ENCODE results near the gene THY1.
"Not testable (repeated sequence)": the region's sequence is repeated elsewhere in the genome, so short reads cannot be mapped to it uniquely, and the experiment has no call there.

THY1 gene

GRCh38 chr11:119455241-119455640, 32.3 kb upstream of the THY1 start:
- not testable (repeated sequence) for H3K4ac ChIP-seq (ENCODE audit: low read depth in 1 of 2, low read length in 2 of 2); H4K8ac ChIP-seq (ENCODE audit: low read length); H3K14ac ChIP-seq (ENCODE audit: low read length in 2 of 2); H4K91ac ChIP-seq (ENCODE audit: low read length); H3K79me1 ChIP-seq (replicated peaks; ENCODE audit: low read length, poor library complexity, severe bottlenecking); H3K27ac ChIP-seq (ENCODE audit: low read length, poor library complexity, severe bottlenecking); DNase-seq; H3K18ac ChIP-seq (ENCODE audit: low read depth in 1 of 2, low read length in 2 of 2); H2BK5ac ChIP-seq (ENCODE audit: low read depth, low read length, poor library complexity, severe bottlenecking); H3K23ac ChIP-seq (ENCODE audit: low read length in 2 of 2); H3K4me2 ChIP-seq (ENCODE audit: low read length, poor library complexity, severe bottlenecking); H2BK120ac ChIP-seq (ENCODE audit: low read depth, low read length); H2BK12ac ChIP-seq (ENCODE audit: low read length in 2 of 2); H3K4me1 ChIP-seq (ENCODE audit: control insufficient read depth, insufficient read depth, low read depth, low read length); H3K36me3 ChIP-seq (ENCODE audit: control insufficient read depth in 1 of 2, insufficient read depth in 2 of 2, low read depth in 1 of 2, low read length in 2 of 2); H3K9me3 ChIP-seq (ENCODE audit: control insufficient read depth, low read length); H3K4me3 ChIP-seq (ENCODE audit: insufficient read depth in 1 of 2, low read depth in 1 of 2, low read length in 2 of 2); H2BK15ac ChIP-seq (ENCODE audit: low read depth, poor library complexity, severe bottlenecking); H3K9ac ChIP-seq (ENCODE audit: low read length); H2AFZ ChIP-seq (ENCODE audit: low read depth, low read length); H2AK5ac ChIP-seq (ENCODE audit: low read length, severe bottlenecking)
- 82% methylated on average over 4 of the region's 4 CpGs for WGBS
- H3K27me3 ChIP-seq (ENCODE audit: control insufficient read depth in 1 of 2, insufficient read depth in 1 of 2, low read length in 2 of 2): peaks cover 0 to 37% of the 10 kb centered on the region in 2 experiments

GRCh38 chr11:119453881-119454280, 30.9 kb upstream of the THY1 start:
- Histone ChIP-seq H3K14ac (ENCODE audit: low read length in 2 of 2) (no peak overlapping the region), H3K23ac (ENCODE audit: low read length in 2 of 2) (no peak overlapping the region), H4K91ac (ENCODE audit: low read length) (no peak overlapping the region), H2AK5ac (ENCODE audit: low read length, severe bottlenecking) (no peak overlapping the region), H3K9ac (ENCODE audit: low read length) (no peak overlapping the region), H3K27ac (ENCODE audit: low read length, poor library complexity, severe bottlenecking) (no peak overlapping the region), H3K4me3 (ENCODE audit: insufficient read depth in 1 of 2, low read depth in 1 of 2, low read length in 2 of 2) (no peak overlapping the region), H2BK120ac (ENCODE audit: low read depth, low read length) (no peak overlapping the region), H2BK15ac (ENCODE audit: low read depth, poor library complexity, severe bottlenecking) (no peak overlapping the region), H3K36me3 (ENCODE audit: control insufficient read depth in 1 of 2, insufficient read depth in 2 of 2, low read depth in 1 of 2, low read length in 2 of 2) (no peaks in the 10 kb centered on the region), H4K8ac (ENCODE audit: low read length) (no peak overlapping the region), H2AFZ (ENCODE audit: low read depth, low read length) (no peak overlapping the region), H3K27me3 (ENCODE audit: control insufficient read depth in 1 of 2, insufficient read depth in 1 of 2, low read length in 2 of 2) (peaks cover 0 to 33% of the 10 kb centered on the region in 2 experiments), H3K9me3 (ENCODE audit: control insufficient read depth, low read length) (no peaks in the 10 kb centered on the region), H3K4ac (ENCODE audit: low read depth in 1 of 2, low read length in 2 of 2) (no peak overlapping the region), H3K4me2 (ENCODE audit: low read length, poor library complexity, severe bottlenecking) (no peak overlapping the region), H3K4me1 (ENCODE audit: control insufficient read depth, insufficient read depth, low read depth, low read length) (no peaks in the 10 kb centered on the region), H3K18ac (ENCODE audit: low read depth in 1 of 2, low read length in 2 of 2) (no peak overlapping the region), H3K79me1 (replicated peaks; ENCODE audit: low read length, poor library complexity, severe bottlenecking) (no peaks in the 10 kb centered on the region), H2BK12ac (ENCODE audit: low read length in 2 of 2) (no peak overlapping the region), H2BK5ac (ENCODE audit: low read depth, low read length, poor library complexity, severe bottlenecking) (no peak overlapping the region)
- no peak for DNase-seq
- WGBS: 88% methylated on average over 1 of the region's 1 CpG

GRCh38 chr11:119450590-119451326, 27.8 kb upstream of the THY1 start:
- 52% methylated on average over 4 of the region's 6 CpGs for WGBS

GRCh38 chr11:119449498-119449897, 26.5 kb upstream of the THY1 start:
- H3K27ac ChIP-seq (ENCODE audit: low read length, poor library complexity, severe bottlenecking): no peak overlapping the region
- H3K79me1 ChIP-seq (replicated peaks; ENCODE audit: low read length, poor library complexity, severe bottlenecking): no peaks in the 10 kb centered on the region
- H3K23ac ChIP-seq (ENCODE audit: low read length in 2 of 2): no peak overlapping the region
- H3K4me2 ChIP-seq (ENCODE audit: low read length, poor library complexity, severe bottlenecking): no peak overlapping the region
- H2BK15ac ChIP-seq (ENCODE audit: low read depth, poor library complexity, severe bottlenecking): no peak overlapping the region
- peaks cover 0 to 44% of the 10 kb centered on the region in 2 experiments for H3K27me3 ChIP-seq (ENCODE audit: control insufficient read depth in 1 of 2, insufficient read depth in 1 of 2, low read length in 2 of 2)
- DNase-seq: no peak
- H2BK120ac ChIP-seq (ENCODE audit: low read depth, low read length): no peak overlapping the region
- no peak overlapping the region for H3K4me3 ChIP-seq (ENCODE audit: insufficient read depth in 1 of 2, low read depth in 1 of 2, low read length in 2 of 2)
- no peak overlapping the region for H4K91ac ChIP-seq (ENCODE audit: low read length)
- no peak overlapping the region for H3K9ac ChIP-seq (ENCODE audit: low read length)
- no peak overlapping the region for H2BK5ac ChIP-seq (ENCODE audit: low read depth, low read length, poor library complexity, severe bottlenecking)
- 91% methylated on average over 3 of the region's 3 CpGs for WGBS
- H3K36me3 ChIP-seq (ENCODE audit: control insufficient read depth in 1 of 2, insufficient read depth in 2 of 2, low read depth in 1 of 2, low read length in 2 of 2): no peaks in the 10 kb centered on the region
- no peaks in the 10 kb centered on the region for H3K4me1 ChIP-seq (ENCODE audit: control insufficient read depth, insufficient read depth, low read depth, low read length)
- H2AK5ac ChIP-seq (ENCODE audit: low read length, severe bottlenecking): no peak overlapping the region
- H4K8ac ChIP-seq (ENCODE audit: low read length): no peak overlapping the region
- H3K9me3 ChIP-seq (ENCODE audit: control insufficient read depth, low read length): no peaks in the 10 kb centered on the region
- H3K4ac ChIP-seq (ENCODE audit: low read depth in 1 of 2, low read length in 2 of 2): no peak overlapping the region
- H3K14ac ChIP-seq (ENCODE audit: low read length in 2 of 2): no peak overlapping the region
- no peak overlapping the region for H3K18ac ChIP-seq (ENCODE audit: low read depth in 1 of 2, low read length in 2 of 2)
- no peak overlapping the region for H2AFZ ChIP-seq (ENCODE audit: low read depth, low read length)
- H2BK12ac ChIP-seq (ENCODE audit: low read length in 2 of 2): no peak overlapping the region

More at GRCh38 chr11:119450590-119451326, 27.8 kb upstream of the THY1 start:
- Histone ChIP-seq H2AFZ (ENCODE audit: low read depth, low read length) (no peak overlapping the region), H3K79me1 (replicated peaks; ENCODE audit: low read length, poor library complexity, severe bottlenecking) (no peaks in the 10 kb centered on the region), H3K23ac (ENCODE audit: low read length in 2 of 2) (no peak overlapping the region), H3K14ac (ENCODE audit: low read length in 2 of 2) (no peak overlapping the region), H2BK120ac (ENCODE audit: low read depth, low read length) (no peak overlapping the region), H3K4ac (ENCODE audit: low read depth in 1 of 2, low read length in 2 of 2) (no peak overlapping the region), H4K8ac (ENCODE audit: low read length) (no peak overlapping the region), H3K27me3 (ENCODE audit: control insufficient read depth in 1 of 2, insufficient read depth in 1 of 2, low read length in 2 of 2) (peaks cover 0 to 44% of the 10 kb centered on the region in 2 experiments), H3K27ac (ENCODE audit: low read length, poor library complexity, severe bottlenecking) (no peak overlapping the region), H2AK5ac (ENCODE audit: low read length, severe bottlenecking) (no peak overlapping the region), H2BK5ac (ENCODE audit: low read depth, low read length, poor library complexity, severe bottlenecking) (no peak overlapping the region), H2BK12ac (ENCODE audit: low read length in 2 of 2) (no peak overlapping the region), H3K4me1 (ENCODE audit: control insufficient read depth, insufficient read depth, low read depth, low read length) (no peaks in the 10 kb centered on the region), H2BK15ac (ENCODE audit: low read depth, poor library complexity, severe bottlenecking) (no peak overlapping the region), H3K9me3 (ENCODE audit: control insufficient read depth, low read length) (no peaks in the 10 kb centered on the region), H3K9ac (ENCODE audit: low read length) (no peak overlapping the region), H3K4me3 (ENCODE audit: insufficient read depth in 1 of 2, low read depth in 1 of 2, low read length in 2 of 2) (no peak overlapping the region), H3K18ac (ENCODE audit: low read depth in 1 of 2, low read length in 2 of 2) (no peak overlapping the region), H4K91ac (ENCODE audit: low read length) (no peak overlapping the region), H3K4me2 (ENCODE audit: low read length, poor library complexity, severe bottlenecking) (no peak overlapping the region), H3K36me3 (ENCODE audit: control insufficient read depth in 1 of 2, insufficient read depth in 2 of 2, low read depth in 1 of 2, low read length in 2 of 2) (no peaks in the 10 kb centered on the region)
- peak; percentile 32 for DNase-seq

All from mesenchymal stem cell (in vitro differentiated cells and primary cell).